ENCODE data around the gene PROZ. TPM values are rescaled to one million over a fixed set of nuclear protein-coding genes. Genes with fewer than 3 reads are reported as not detected.
A peak's percentile ranks its signal among the peaks of the same experiment; 100 is the strongest.

PROZ gene
- total and polyA plus RNA-seq, 9 of the 15 experiments (the other 6 are each of a cell fraction or from before 2014, with no cell fraction given): not detected

DNA sequence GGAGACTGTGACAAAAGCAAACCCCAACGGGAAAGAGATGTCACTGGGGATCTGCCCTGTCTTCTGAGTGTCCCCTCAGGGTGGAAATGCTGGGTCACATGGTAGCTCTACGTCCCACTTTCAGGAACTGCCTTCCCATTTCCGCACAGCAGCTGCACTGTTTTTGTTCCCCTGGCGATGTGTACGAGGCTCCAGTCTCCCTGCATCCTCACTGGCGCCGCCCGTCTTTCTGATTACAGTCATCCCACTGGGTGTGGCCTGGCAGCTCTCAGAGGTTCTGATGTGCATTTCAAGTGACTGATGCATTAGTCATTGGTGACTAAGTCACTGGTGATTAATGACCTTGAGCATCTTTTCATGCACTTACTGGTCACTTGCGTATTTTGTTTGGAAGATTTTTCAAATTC is 28.8 kb downstream of the PROZ start (continued):
- TF ChIP-seq ATF1 (CRISPR knock-in tag; IDR thresholded peaks at IDR 0.05) (no peak), ATF1 (tag; IDR thresholded peaks at IDR 0.05) (peak; percentile 34; the same call in 1 of the 2 replicates), SREBF2 (CRISPR knock-in tag; IDR thresholded peaks at IDR 0.05) (no peak), SIN3B (IDR thresholded peaks at IDR 0.05; ENCODE audit: low read depth) (no peak), JUN (IDR thresholded peaks at IDR 0.05; ENCODE audit: borderline replicate concordance, low read depth, low read length) (peak; percentile 89), JUN (CRISPR knock-in tag; IDR thresholded peaks at IDR 0.05; ENCODE audit: borderline replicate concordance) (no peak), HDAC2 (IDR thresholded peaks at IDR 0.05) (peak; percentile 28; the same call in 1 of the 2 replicates), RHOXF2B (CRISPR knock-in tag; conservative IDR thresholded peaks at IDR 0.05) (no peak), JUND (IDR thresholded peaks at IDR 0.05; ENCODE audit: borderline replicate concordance, low read depth, low read length) (peak; percentile 86), JUND (tag; IDR thresholded peaks at IDR 0.05; ENCODE audit: borderline replicate concordance, low read depth, low read length) (peak; percentile 67; the same call in 1 of the 3 replicates), ZNF507 (tag; conservative IDR thresholded peaks at IDR 0.05) (no peak), ATF7 (IDR thresholded peaks at IDR 0.05) (no peak), CTBP1 (IDR thresholded peaks at IDR 0.05; ENCODE audit: borderline replicate concordance) (peak; percentile 86), SMAD1 (IDR thresholded peaks at IDR 0.05; ENCODE audit: low read depth, low read length, partially characterized antibody) (no peak), NRF1 (conservative IDR thresholded peaks at IDR 0.05 in 1 of 2, IDR thresholded peaks at IDR 0.05 in 1 of 2) (0 out of 4 replicates have a peak, but pooled peaks of 1 of the 2 experiments have one; percentile 17), KLF6 (CRISPR knock-in tag; IDR thresholded peaks at IDR 0.05; ENCODE audit: borderline replicate concordance) (no peak), ZNF217 (CRISPR knock-in tag; IDR thresholded peaks at IDR 0.05) (no peak), RBM14 (IDR thresholded peaks at IDR 0.05; ENCODE audit: borderline replicate concordance, insufficient read depth, low read depth, low read length) (no peak)
- TF ChIP-seq, protein P1, sequence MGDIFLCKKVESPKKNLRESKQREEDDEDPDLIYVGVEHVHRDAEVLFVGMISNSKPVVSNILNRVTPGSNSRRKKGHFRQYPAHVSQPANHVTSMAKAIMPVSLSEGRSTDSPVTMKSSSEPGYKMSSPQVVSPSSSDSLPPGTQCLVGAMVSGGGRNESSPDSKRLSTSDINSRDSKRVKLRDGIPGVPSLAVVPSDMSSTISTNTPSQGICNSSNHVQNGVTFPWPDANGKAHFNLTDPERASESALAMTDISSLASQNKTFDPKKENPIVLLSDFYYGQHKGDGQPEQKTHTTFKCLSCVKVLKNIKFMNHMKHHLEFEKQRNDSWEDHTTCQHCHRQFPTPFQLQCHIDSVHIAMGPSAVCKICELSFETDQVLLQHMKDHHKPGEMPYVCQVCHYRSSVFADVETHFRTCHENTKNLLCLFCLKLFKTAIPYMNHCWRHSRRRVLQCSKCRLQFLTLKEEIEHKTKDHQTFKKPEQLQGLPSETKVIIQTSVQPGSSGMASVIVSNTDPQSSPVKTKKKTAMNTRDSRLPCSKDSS (IDR thresholded peaks at IDR 0.05; ENCODE audit: low read depth, partially characterized antibody): no peak
- TF ChIP-seq, protein P2, sequence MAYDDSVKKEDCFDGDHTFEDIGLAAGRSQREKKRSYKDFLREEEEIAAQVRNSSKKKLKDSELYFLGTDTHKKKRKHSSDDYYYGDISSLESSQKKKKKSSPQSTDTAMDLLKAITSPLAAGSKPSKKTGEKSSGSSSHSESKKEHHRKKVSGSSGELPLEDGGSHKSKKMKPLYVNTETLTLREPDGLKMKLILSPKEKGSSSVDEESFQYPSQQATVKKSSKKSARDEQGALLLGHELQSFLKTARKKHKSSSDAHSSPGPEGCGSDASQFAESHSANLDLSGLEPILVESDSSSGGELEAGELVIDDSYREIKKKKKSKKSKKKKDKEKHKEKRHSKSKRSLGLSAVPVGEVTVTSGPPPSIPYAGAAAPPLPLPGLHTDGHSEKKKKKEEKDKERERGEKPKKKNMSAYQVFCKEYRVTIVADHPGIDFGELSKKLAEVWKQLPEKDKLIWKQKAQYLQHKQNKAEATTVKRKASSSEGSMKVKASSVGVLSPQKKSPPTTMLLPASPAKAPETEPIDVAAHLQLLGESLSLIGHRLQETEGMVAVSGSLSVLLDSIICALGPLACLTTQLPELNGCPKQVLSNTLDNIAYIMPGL (CRISPR knock-in tag; IDR thresholded peaks at IDR 0.05): no peak
- TF ChIP-seq, protein P3, sequence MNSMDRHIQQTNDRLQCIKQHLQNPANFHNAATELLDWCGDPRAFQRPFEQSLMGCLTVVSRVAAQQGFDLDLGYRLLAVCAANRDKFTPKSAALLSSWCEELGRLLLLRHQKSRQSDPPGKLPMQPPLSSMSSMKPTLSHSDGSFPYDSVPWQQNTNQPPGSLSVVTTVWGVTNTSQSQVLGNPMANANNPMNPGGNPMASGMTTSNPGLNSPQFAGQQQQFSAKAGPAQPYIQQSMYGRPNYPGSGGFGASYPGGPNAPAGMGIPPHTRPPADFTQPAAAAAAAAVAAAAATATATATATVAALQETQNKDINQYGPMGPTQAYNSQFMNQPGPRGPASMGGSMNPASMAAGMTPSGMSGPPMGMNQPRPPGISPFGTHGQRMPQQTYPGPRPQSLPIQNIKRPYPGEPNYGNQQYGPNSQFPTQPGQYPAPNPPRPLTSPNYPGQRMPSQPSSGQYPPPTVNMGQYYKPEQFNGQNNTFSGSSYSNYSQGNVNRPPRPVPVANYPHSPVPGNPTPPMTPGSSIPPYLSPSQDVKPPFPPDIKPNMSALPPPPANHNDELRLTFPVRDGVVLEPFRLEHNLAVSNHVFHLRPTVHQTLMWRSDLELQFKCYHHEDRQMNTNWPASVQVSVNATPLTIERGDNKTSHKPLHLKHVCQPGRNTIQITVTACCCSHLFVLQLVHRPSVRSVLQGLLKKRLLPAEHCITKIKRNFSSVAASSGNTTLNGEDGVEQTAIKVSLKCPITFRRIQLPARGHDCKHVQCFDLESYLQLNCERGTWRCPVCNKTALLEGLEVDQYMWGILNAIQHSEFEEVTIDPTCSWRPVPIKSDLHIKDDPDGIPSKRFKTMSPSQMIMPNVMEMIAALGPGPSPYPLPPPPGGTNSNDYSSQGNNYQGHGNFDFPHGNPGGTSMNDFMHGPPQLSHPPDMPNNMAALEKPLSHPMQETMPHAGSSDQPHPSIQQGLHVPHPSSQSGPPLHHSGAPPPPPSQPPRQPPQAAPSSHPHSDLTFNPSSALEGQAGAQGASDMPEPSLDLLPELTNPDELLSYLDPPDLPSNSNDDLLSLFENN (IDR thresholded peaks at IDR 0.05; ENCODE audit: low read depth in 2 of 2, low read length in 2 of 2): no peak
- TF ChIP-seq, protein P4, sequence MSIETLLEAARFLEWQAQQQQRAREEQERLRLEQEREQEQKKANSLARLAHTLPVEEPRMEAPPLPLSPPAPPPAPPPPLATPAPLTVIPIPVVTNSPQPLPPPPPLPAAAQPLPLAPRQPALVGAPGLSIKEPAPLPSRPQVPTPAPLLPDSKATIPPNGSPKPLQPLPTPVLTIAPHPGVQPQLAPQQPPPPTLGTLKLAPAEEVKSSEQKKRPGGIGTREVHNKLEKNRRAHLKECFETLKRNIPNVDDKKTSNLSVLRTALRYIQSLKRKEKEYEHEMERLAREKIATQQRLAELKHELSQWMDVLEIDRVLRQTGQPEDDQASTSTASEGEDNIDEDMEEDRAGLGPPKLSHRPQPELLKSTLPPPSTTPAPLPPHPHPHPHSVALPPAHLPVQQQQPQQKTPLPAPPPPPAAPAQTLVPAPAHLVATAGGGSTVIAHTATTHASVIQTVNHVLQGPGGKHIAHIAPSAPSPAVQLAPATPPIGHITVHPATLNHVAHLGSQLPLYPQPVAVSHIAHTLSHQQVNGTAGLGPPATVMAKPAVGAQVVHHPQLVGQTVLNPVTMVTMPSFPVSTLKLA (conservative IDR thresholded peaks at IDR 0.05): 0 out of 4 replicates have a peak, but pooled peaks of 1 of the 2 experiments have one; percentile 20

All from K562 (cell line).